ENCODE measurements around the gene SYT2. TPM values are rescaled to one million over a fixed set of nuclear protein-coding genes. Genes with fewer than 3 reads are reported as not detected.

Gene SYT2
- total RNA-seq, 1 experiment from 2014 or later = not detected

DNA sequence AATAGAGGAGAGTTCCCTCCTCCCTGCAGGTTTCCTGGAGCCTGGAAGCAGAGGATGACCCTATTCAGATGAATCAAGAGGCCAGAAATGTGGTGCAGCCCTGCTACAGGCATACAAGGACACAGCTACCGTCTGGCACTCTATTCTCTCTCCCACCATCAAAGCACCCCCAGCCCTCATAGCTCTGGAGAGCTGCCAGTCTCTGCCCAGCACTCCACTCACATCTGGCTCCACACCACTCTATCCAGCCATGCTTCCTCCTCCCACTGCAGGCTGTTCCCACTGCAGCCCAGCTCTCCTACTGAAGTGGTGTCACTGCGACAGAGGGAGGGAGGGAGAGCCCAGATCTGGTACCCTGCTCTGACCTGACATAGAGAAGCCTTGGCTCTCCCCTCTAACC is 18.4 kb downstream of the SYT2 start:
- intact Hi-C loops (cut with micrococcal nuclease; ENCODE audit: unreplicated experiment) = no loop called here
- no peaks in the 10 kb centered on the region for H3K9me3 Mint-ChIP-seq (ENCODE audit: low read depth, unreplicated experiment)

GRCh38 chr1:202689493-202690342 is 20.5 kb downstream of the SYT2 start:
- no peaks in the 10 kb centered on the region for H3K9me3 Mint-ChIP-seq (ENCODE audit: low read depth, unreplicated experiment)
- DNase-seq = no peak
- no peaks in the 10 kb centered on the region for H3K36me3 Mint-ChIP-seq (ENCODE audit: insufficient read depth, unreplicated experiment)
- H3K4me3 Mint-ChIP-seq (ENCODE audit: low read depth, unreplicated experiment) = no peak overlapping the region
- BruUV-seq (replicated peaks) = no TSS peak
- no peak for TF ChIP-seq CTCF (IDR thresholded peaks at IDR 0.05; ENCODE audit: unreplicated experiment)
- intact Hi-C loops (cut with micrococcal nuclease; ENCODE audit: unreplicated experiment) = no loop called here
- peaks cover 100% of the 10 kb centered on the region for H3K27me3 Mint-ChIP-seq (ENCODE audit: unreplicated experiment)
- no peaks in the 10 kb centered on the region for H3K4me1 Mint-ChIP-seq (ENCODE audit: low read depth, unreplicated experiment)
- CTCF ChIA-PET = interaction anchor here (0.8 kb wide), 1 partner anchor 12 kb away, joined by 8 read pairs; no protein-coding TSS in a partner anchor
- no peak overlapping the region for H3K27ac Mint-ChIP-seq (ENCODE audit: unreplicated experiment)

More for the DNA sequence above, 18.4 kb downstream of the SYT2 start:
- CTCF ChIA-PET = interaction anchor here (0.7 to 1.1 kb wide), 2 partner anchors 10 to 16 kb away, joined by 4 to 5 read pairs; no protein-coding TSS in a partner anchor
- Mint-ChIP-seq H3K4me3 (ENCODE audit: low read depth, unreplicated experiment) (no peak overlapping the region), H3K36me3 (ENCODE audit: insufficient read depth, unreplicated experiment) (no peaks in the 10 kb centered on the region), H3K27ac (ENCODE audit: unreplicated experiment) (no peak overlapping the region), H3K4me1 (ENCODE audit: low read depth, unreplicated experiment) (no peaks in the 10 kb centered on the region), H3K27me3 (ENCODE audit: unreplicated experiment) (peaks cover 100% of the 10 kb centered on the region)
- DNase-seq = no peak
- no peak for TF ChIP-seq CTCF (IDR thresholded peaks at IDR 0.05; ENCODE audit: unreplicated experiment)
- no TSS peak for BruUV-seq (replicated peaks)

GRCh38 chr1:202689082-202689481 is 21.2 kb downstream of the SYT2 start:
- peaks cover 100% of the 10 kb centered on the region for H3K27me3 Mint-ChIP-seq (ENCODE audit: unreplicated experiment)
- CTCF ChIA-PET = no interaction called here
- no peak for TF ChIP-seq CTCF (IDR thresholded peaks at IDR 0.05; ENCODE audit: unreplicated experiment)

GRCh38 chr1:202688401-202688800 is 21.9 kb downstream of the SYT2 start:
- no peaks in the 10 kb centered on the region for H3K4me1 Mint-ChIP-seq (ENCODE audit: low read depth, unreplicated experiment)

More at GRCh38 chr1:202689082-202689481, 21.2 kb downstream of the SYT2 start:
- no TSS peak for BruUV-seq (replicated peaks)
- H3K4me3 Mint-ChIP-seq (ENCODE audit: low read depth, unreplicated experiment) = no peak overlapping the region
- intact Hi-C loops (cut with micrococcal nuclease; ENCODE audit: unreplicated experiment) = no loop called here
- no peaks in the 10 kb centered on the region for H3K36me3 Mint-ChIP-seq (ENCODE audit: insufficient read depth, unreplicated experiment)
- DNase-seq = no peak
- no peaks in the 10 kb centered on the region for H3K9me3 Mint-ChIP-seq (ENCODE audit: low read depth, unreplicated experiment)
- no peak overlapping the region for H3K27ac Mint-ChIP-seq (ENCODE audit: unreplicated experiment)
- H3K4me1 Mint-ChIP-seq (ENCODE audit: low read depth, unreplicated experiment) = no peaks in the 10 kb centered on the region

More at GRCh38 chr1:202688401-202688800, 21.9 kb downstream of the SYT2 start:
- TF ChIP-seq CTCF (IDR thresholded peaks at IDR 0.05; ENCODE audit: unreplicated experiment) = no peak
- peaks cover 100% of the 10 kb centered on the region for H3K27me3 Mint-ChIP-seq (ENCODE audit: unreplicated experiment)
- no peak overlapping the region for H3K27ac Mint-ChIP-seq (ENCODE audit: unreplicated experiment)
- intact Hi-C loops (cut with micrococcal nuclease; ENCODE audit: unreplicated experiment) = no loop called here
- no peaks in the 10 kb centered on the region for H3K9me3 Mint-ChIP-seq (ENCODE audit: low read depth, unreplicated experiment)
- BruUV-seq (replicated peaks) = no TSS peak
- no peaks in the 10 kb centered on the region for H3K36me3 Mint-ChIP-seq (ENCODE audit: insufficient read depth, unreplicated experiment)
- H3K4me3 Mint-ChIP-seq (ENCODE audit: low read depth, unreplicated experiment) = no peak overlapping the region
- CTCF ChIA-PET = interaction anchor here (0.5 kb wide), 1 partner anchor 31 kb away, joined by 5 read pairs; no protein-coding TSS in a partner anchor
- no peak for DNase-seq

All from Calu3 (cell line).